Activated B cell treated with CpG ODN at 0.5 μM for 24 hours (primary cell): ENCODE measurements around the gene PEX10. TPM values are rescaled to one million over a fixed set of nuclear protein-coding genes. Genes with fewer than 3 reads are reported as not detected.
"Not testable (repeated sequence)": the region's sequence is repeated elsewhere in the genome, so short reads cannot be mapped to it uniquely, and the experiment has no call there.

Source experiments
- ATAC-seq: fragments of 200-7000 bp; cut with Tn5 transposase; one replicate; pipeline ENCODE4 v1.10.0; 2021; ENCODE audit warnings: low read depth, mild to moderate bottlenecking, moderate library complexity
- CTCF ChIA-PET: fragments of 350-600 bp; sonication (Branson Sonifier 250); formaldehyde crosslinking; loops from one replicate; lab custom pipeline; 2021; ENCODE audit warnings: antibody characterized with exemption; lab: Charles Lee
- POLR2A ChIA-PET: fragments of 350-600 bp; sonication (Branson Sonifier 250); formaldehyde crosslinking; loops from one replicate; lab custom pipeline; 2021; ENCODE audit warnings: antibody characterized with exemption; lab: Charles Lee
- DNase-seq: peaks from one replicate; pipeline ENCODE4 v3.0.0; 2022
- H3K27ac Mint-ChIP-seq: one replicate; pipeline ENCODE4 v1.8.0; 2020; ENCODE audit warnings: mixed read lengths
- H3K27me3 Mint-ChIP-seq: one replicate; pipeline ENCODE4 v1.8.0; 2021; ENCODE audit warnings: mixed read lengths
- H3K36me3 Mint-ChIP-seq: one replicate; pipeline ENCODE4 v1.8.0; 2021; ENCODE audit warnings: low read depth, mixed read lengths
- H3K4me1 Mint-ChIP-seq: one replicate; pipeline ENCODE4 v1.8.0; 2021; ENCODE audit warnings: mixed read lengths
- H3K4me3 Mint-ChIP-seq: one replicate; pipeline ENCODE4 v1.8.0; 2020; ENCODE audit warnings: mild to moderate bottlenecking, mixed read lengths
- H3K9me3 Mint-ChIP-seq: one replicate; pipeline ENCODE4 v1.8.0; 2020; ENCODE audit warnings: mixed read lengths
- intact Hi-C: fragments of 100-400 bp; cut with micrococcal nuclease; formaldehyde crosslinking; loops from one replicate; pipeline ENCODE4 v1.15.1; 2024
- total RNA-seq: library from RNA; stranded (reverse); gene quantifications from 2 replicates; pipeline ENCODE4 v1.2.3, GENCODE V29; 2022
- TF ChIP-seq, protein P1 (sequence below): fragments of 200-600 bp; IDR thresholded peaks from one replicate; pipeline ENCODE4 v1.8.0; 2022; ENCODE audit warnings: antibody characterized with exemption, mild to moderate bottlenecking

PEX10 gene
- total RNA-seq, 1 donor from 2014 or later: 18.9 TPM

DNA sequence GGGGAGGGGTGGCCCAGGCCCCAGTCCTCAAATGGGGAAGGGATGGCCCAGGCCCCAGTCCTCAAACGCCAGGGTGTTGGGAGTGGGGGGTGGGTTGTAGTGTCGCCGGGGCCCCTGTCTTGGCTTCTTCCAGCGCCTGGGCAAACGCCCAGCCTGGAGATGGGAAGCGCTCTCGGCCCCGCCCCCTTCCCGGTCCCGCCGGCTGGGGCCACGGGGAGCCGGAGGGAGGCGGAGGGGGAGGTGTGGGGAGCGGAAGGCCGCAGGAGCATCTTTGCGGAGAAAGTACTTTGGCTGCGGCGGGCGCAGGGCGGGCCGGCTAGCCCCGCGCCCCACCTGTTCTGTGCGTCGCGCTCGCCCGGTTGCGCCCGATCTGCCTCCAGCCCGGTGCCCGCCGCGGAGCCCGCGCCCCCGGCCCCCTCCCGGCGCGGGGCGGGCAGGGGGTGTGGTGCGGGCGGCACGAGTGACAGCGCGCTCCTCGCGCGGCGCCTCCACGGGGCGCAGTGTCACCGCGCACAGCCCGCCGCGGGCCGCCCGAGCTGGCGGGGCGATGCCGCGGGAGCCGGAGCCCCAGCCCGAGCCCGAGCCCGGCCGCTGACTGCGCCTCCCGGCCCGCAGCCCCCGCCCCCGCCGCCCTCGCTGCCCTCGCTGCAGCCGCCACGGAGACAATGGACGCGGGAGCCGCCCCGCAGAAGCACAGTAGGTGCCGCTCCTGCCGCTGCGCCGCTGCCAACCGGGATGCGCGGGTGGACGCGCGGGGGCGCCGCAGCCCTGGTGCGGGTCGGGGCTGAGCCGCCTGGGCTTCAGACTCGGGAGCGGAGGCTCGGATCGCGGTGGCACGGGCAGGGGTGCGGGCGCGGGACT lies 31.1 kb upstream of the PEX10 start:
- TF ChIP-seq, protein P1, sequence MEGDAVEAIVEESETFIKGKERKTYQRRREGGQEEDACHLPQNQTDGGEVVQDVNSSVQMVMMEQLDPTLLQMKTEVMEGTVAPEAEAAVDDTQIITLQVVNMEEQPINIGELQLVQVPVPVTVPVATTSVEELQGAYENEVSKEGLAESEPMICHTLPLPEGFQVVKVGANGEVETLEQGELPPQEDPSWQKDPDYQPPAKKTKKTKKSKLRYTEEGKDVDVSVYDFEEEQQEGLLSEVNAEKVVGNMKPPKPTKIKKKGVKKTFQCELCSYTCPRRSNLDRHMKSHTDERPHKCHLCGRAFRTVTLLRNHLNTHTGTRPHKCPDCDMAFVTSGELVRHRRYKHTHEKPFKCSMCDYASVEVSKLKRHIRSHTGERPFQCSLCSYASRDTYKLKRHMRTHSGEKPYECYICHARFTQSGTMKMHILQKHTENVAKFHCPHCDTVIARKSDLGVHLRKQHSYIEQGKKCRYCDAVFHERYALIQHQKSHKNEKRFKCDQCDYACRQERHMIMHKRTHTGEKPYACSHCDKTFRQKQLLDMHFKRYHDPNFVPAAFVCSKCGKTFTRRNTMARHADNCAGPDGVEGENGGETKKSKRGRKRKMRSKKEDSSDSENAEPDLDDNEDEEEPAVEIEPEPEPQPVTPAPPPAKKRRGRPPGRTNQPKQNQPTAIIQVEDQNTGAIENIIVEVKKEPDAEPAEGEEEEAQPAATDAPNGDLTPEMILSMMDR: no peak
- intact Hi-C loops: no loop called here
- Mint-ChIP-seq H3K9me3 (no peaks in the 10 kb centered on the region), H3K27me3 (peaks cover 8% of the 10 kb centered on the region), H3K4me3 (no peak overlapping the region), H3K36me3 (no peaks in the 10 kb centered on the region), H3K4me1 (no peaks in the 10 kb centered on the region), H3K27ac (no peak overlapping the region)
- DNase-seq (no peak), ATAC-seq (no peak)
- POLR2A ChIA-PET: interaction anchor here (0.6 kb wide), 1 partner anchor 86 kb away, joined by 3 read pairs; no protein-coding TSS in a partner anchor
- CTCF ChIA-PET: no interaction called here

DNA sequence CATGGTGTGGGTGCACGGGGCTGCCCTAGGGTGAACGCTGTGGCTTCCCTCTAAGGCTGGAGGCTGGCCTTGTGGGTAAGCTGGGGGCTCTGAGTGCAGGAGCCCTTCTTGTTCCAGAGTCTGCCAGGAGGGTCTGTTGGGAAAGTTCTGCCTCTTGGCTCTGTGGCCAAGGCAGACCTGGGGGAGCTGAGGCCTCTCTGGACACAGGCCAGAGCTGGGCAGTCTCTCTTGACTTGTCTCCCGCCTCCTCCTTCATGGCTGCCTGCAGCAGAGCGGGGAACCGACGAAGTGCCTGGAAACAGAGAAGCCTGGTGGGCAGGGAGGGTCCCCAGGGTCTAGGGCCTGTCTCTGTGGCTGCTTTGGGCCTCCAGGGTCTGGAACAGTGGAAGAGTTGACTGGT lies 30.3 kb upstream of the PEX10 start:
- ChIA-PET CTCF (no interaction called here), POLR2A (interaction anchor here (0.6 kb wide), 1 partner anchor 86 kb away, joined by 3 read pairs; no protein-coding TSS in a partner anchor)
- Mint-ChIP-seq H3K27ac (no peak overlapping the region), H3K27me3 (peaks cover 8% of the 10 kb centered on the region), H3K36me3 (no peaks in the 10 kb centered on the region), H3K9me3 (no peaks in the 10 kb centered on the region), H3K4me3 (no peak overlapping the region), H3K4me1 (no peaks in the 10 kb centered on the region)
- DNase-seq: no peak
- intact Hi-C loops: no loop called here
- TF ChIP-seq, protein P1: no peak
- no peak for ATAC-seq

DNA sequence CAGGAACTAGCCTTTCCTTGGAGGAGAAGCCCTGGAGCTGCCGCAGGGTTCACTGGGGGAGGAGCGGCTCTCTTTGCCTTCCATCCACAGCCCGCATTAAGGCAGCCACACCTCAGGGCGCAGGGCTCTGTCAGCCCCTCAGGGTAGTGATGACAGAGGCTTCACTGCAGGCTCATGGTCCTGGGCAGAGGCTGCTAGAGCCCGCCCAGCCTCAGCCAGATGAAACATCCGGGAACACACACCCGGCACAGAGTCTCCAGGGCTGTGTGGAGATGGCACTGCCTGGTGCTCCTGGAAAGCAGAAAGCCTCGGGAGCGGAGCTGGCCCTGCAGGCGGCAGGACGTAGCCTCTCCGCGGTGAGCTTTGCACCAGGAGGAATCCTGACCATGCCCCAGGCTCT lies 29.4 kb upstream of the PEX10 start:
- DNase-seq (no peak), ATAC-seq (no peak)
- intact Hi-C loops: no loop called here
- CTCF ChIA-PET: no interaction called here
- H3K27me3 Mint-ChIP-seq: peaks cover 8% of the 10 kb centered on the region
- no peaks in the 10 kb centered on the region for H3K9me3 Mint-ChIP-seq
- H3K36me3 Mint-ChIP-seq: no peaks in the 10 kb centered on the region
- TF ChIP-seq, protein P1: no peak
- no peak overlapping the region for H3K4me3 Mint-ChIP-seq
- H3K27ac Mint-ChIP-seq: no peak overlapping the region
- H3K4me1 Mint-ChIP-seq: peaks cover 2% of the 10 kb centered on the region
- POLR2A ChIA-PET: no interaction called here

DNA sequence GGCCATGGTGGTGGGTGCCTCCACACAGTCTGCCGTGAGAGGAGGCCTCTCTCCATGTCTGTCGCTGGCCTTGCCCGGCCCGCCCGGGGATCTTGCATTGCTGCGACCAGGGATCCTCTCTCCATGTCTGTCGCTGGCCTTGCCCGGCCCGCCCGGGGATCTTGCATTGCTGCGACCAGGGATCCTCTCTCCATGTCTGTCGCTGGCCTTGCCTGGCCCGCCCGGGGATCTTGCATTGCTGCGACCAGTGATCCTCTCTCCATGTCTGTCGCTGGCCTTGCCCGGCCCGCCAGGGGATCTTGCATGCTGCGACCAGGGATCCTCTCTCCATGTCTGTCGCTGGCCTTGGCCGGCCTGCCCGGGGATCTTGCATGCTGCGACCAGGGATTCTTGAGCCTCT lies 28.0 kb upstream of the PEX10 start:
- H3K4me3 Mint-ChIP-seq, H3K27me3 Mint-ChIP-seq, intact Hi-C loops, H3K27ac Mint-ChIP-seq, H3K36me3 Mint-ChIP-seq, POLR2A ChIA-PET, H3K9me3 Mint-ChIP-seq, CTCF ChIA-PET, DNase-seq, H3K4me1 Mint-ChIP-seq, ATAC-seq: not testable (repeated sequence)

DNA sequence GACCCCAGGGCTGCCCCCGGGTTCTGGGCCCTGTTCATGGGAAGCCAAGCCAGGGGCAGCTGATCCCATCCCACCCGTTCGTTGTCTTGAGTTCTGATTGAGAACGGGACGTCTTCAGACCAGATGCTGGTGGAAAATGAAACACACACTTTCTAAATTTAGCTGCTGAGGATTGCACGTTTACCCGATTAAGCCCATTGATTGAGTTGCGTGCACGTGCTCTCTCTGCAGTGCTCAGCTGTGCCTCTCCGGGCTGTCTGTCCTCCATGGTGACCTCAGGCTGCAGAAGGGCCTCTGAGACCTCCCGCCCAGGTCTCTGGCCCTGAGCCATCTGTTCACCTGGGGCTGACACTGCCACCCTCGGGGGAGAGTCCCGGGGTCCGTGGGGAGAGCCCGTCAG lies 27.0 kb upstream of the PEX10 start:
- CTCF ChIA-PET: no interaction called here
- H3K27ac Mint-ChIP-seq: no peak overlapping the region
- no peak for ATAC-seq
- H3K27me3 Mint-ChIP-seq: peaks cover 3% of the 10 kb centered on the region
- TF ChIP-seq, protein P1: no peak
- no peaks in the 10 kb centered on the region for H3K36me3 Mint-ChIP-seq
- intact Hi-C loops: no loop called here
- POLR2A ChIA-PET: no interaction called here
- no peak overlapping the region for H3K4me3 Mint-ChIP-seq
- H3K9me3 Mint-ChIP-seq: no peaks in the 10 kb centered on the region
- H3K4me1 Mint-ChIP-seq: peaks cover 2% of the 10 kb centered on the region
- DNase-seq: no peak
